ENCODE measurements around the gene RPS6KA3. TPM values are rescaled to one million over a fixed set of nuclear protein-coding genes. Genes with fewer than 3 reads are reported as not detected.

The RPS6KA3 gene
- total RNA-seq, 1 donor from 2014 or later = 57.4 TPM

DNA sequence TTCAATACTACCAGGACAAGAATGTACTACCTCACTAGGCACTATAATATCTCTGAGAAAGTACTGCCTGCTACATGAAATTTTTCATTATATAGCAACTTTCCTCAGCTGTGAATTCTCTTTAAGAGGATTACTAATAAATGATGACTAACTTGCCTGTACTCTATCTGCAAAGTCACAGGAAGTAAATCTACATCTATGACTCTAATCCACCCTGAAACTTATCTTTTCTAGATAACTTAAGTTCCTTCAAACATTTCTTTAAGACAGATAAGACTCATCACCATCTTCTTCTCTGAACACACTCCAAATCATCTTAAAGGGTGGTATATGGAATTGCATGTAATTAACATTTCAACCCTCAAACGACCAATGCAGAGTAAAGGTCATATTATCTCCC, 28.8 kb downstream of the RPS6KA3 start:
- no peaks in the 10 kb centered on the region for H3K27me3 Mint-ChIP-seq
- no peak overlapping the region for H3K27ac Mint-ChIP-seq
- TF ChIP-seq, protein P1, sequence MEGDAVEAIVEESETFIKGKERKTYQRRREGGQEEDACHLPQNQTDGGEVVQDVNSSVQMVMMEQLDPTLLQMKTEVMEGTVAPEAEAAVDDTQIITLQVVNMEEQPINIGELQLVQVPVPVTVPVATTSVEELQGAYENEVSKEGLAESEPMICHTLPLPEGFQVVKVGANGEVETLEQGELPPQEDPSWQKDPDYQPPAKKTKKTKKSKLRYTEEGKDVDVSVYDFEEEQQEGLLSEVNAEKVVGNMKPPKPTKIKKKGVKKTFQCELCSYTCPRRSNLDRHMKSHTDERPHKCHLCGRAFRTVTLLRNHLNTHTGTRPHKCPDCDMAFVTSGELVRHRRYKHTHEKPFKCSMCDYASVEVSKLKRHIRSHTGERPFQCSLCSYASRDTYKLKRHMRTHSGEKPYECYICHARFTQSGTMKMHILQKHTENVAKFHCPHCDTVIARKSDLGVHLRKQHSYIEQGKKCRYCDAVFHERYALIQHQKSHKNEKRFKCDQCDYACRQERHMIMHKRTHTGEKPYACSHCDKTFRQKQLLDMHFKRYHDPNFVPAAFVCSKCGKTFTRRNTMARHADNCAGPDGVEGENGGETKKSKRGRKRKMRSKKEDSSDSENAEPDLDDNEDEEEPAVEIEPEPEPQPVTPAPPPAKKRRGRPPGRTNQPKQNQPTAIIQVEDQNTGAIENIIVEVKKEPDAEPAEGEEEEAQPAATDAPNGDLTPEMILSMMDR (conservative IDR thresholded peaks at IDR 0.05) = no peak
- peaks cover 15% of the 10 kb centered on the region for H3K36me3 Mint-ChIP-seq
- H3K4me3 Mint-ChIP-seq = no peak overlapping the region
- peaks cover 14% of the 10 kb centered on the region for H3K9me3 Mint-ChIP-seq
- DNase-seq (ENCODE audit: extremely low spot score, unreplicated experiment) = no peak
- no peaks in the 10 kb centered on the region for H3K4me1 Mint-ChIP-seq (ENCODE audit: unreplicated experiment)

DNA sequence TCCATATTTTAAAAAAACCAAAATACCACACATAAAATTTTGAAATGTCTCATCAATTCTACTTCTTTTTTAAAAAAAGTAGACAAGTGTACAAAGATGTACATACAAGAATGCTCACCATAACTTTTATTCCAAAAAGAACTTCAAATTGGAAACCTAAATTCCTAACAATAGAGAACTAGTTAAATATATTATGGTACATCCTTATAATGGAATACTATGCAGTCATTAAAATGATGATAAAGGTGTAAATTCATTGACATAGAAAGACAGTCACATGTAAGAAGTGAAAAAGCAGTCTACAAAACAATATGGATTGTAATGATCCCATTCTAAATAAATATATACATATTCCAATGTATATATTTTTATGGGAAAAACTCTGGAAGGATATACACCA, 31.0 kb downstream of the RPS6KA3 start:
- Mint-ChIP-seq H3K4me3 (no peak overlapping the region), H3K36me3 (peaks cover 19% of the 10 kb centered on the region), H3K27me3 (no peaks in the 10 kb centered on the region), H3K4me1 (ENCODE audit: unreplicated experiment) (no peaks in the 10 kb centered on the region), H3K27ac (no peak overlapping the region), H3K9me3 (peaks cover 14% of the 10 kb centered on the region)
- TF ChIP-seq, protein P1 (conservative IDR thresholded peaks at IDR 0.05) = no peak
- no peak for DNase-seq (ENCODE audit: extremely low spot score, unreplicated experiment)

DNA sequence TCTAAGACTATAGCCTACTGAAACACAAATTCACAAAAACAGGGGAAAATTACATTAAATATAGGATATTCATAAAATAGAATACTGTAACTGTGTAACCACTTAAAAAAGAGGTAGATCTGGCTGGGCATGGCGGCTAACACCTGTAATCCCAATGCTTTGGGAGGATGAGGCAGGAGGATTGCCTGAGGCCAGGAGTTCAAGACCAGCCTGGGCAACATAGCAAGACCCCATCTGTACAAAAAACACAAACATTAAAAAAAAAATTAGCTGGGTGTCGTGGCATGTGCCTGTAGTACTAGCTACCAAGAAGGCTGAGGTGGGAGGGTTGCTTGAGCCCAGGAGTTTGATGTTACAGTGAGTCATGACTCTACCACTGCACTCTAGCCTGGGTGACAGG, 33.4 kb downstream of the RPS6KA3 start:
- TF ChIP-seq, protein P1 (conservative IDR thresholded peaks at IDR 0.05) = no peak
- DNase-seq (ENCODE audit: extremely low spot score, unreplicated experiment) = no peak
- Mint-ChIP-seq H3K27ac (no peak overlapping the region), H3K4me1 (ENCODE audit: unreplicated experiment) (no peaks in the 10 kb centered on the region), H3K4me3 (no peak overlapping the region), H3K36me3 (peaks cover 23% of the 10 kb centered on the region), H3K9me3 (peaks cover 14% of the 10 kb centered on the region), H3K27me3 (no peaks in the 10 kb centered on the region)

DNA sequence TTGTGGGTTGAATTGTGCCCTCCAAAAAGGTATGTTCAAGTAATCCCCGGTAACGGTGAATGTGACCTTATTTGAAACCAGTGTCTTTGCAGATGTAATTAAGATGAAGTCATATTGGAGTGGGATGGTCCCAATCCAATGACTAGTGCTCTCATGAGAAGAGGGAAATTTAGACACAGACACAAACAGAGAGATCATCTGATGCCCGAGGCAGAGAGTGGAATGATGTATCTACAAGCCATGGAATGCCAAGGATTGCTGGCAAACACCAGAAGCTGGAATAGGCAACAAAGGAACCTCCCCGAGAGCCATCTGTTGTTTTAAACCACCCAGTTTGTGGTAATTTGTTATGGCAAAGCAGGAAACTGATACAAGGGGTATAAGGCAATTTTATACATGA, 35.1 kb downstream of the RPS6KA3 start:
- TF ChIP-seq, protein P1 (conservative IDR thresholded peaks at IDR 0.05) = no peak
- Mint-ChIP-seq H3K9me3 (peaks cover 9% of the 10 kb centered on the region), H3K4me3 (no peak overlapping the region), H3K36me3 (peaks cover 18% of the 10 kb centered on the region), H3K27me3 (no peaks in the 10 kb centered on the region), H3K27ac (no peak overlapping the region), H3K4me1 (ENCODE audit: unreplicated experiment) (no peaks in the 10 kb centered on the region)
- DNase-seq (ENCODE audit: extremely low spot score, unreplicated experiment) = no peak

DNA sequence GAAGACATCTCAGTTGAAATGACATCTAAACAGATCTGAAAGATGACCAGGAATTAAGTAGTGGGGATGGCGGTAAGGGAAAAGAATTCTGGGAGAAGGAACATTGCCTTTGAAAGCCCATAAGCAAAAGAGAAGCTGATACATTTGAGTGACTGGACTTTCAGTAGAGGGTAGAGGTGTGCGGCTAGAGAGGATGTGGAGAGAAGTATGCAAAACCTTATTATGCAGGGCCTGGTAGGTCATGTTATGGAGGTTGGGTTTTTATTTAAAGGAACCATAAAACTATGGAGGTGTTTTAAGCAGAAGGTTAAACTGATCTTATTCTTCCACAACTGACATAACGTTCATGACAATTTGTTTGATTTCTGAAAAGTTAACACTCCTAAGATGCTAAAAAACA, 36.3 kb downstream of the RPS6KA3 start:
- Mint-ChIP-seq H3K4me3 (no peak overlapping the region), H3K27ac (no peak overlapping the region), H3K9me3 (peaks cover 2% of the 10 kb centered on the region), H3K4me1 (ENCODE audit: unreplicated experiment) (no peaks in the 10 kb centered on the region), H3K27me3 (no peaks in the 10 kb centered on the region), H3K36me3 (peaks cover 17% of the 10 kb centered on the region)
- TF ChIP-seq, protein P1 (conservative IDR thresholded peaks at IDR 0.05) = no peak
- no peak for DNase-seq (ENCODE audit: extremely low spot score, unreplicated experiment)

DNA sequence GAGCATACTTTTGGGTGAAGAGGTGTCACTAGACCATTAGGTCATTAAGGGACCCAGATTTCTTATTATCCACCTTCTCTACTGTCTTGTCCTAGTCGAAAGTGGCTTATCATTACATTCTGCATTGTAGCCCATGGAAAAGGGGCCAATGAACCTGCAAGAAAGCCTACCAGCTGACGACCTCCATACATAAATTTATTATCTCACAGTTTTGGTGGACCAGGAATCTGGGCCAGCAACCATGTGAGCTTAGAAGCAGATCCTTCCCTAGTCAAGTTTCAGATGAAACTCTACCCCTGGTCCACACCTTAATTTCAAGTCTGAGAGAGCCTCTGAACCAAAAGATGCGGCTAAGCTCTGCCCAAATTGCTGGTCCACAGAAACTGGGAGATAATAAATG, 37.6 kb downstream of the RPS6KA3 start:
- peaks cover 11% of the 10 kb centered on the region for H3K36me3 Mint-ChIP-seq
- DNase-seq (ENCODE audit: extremely low spot score, unreplicated experiment) = no peak

More for the DNA sequence above, 37.6 kb downstream of the RPS6KA3 start:
- Mint-ChIP-seq H3K9me3 (no peaks in the 10 kb centered on the region), H3K27ac (no peak overlapping the region), H3K4me1 (ENCODE audit: unreplicated experiment) (no peaks in the 10 kb centered on the region), H3K27me3 (no peaks in the 10 kb centered on the region), H3K4me3 (no peak overlapping the region)
- TF ChIP-seq, protein P1 (conservative IDR thresholded peaks at IDR 0.05) = no peak
